Right lobe of liver (tissue), 6 donors: ENCODE measurements around the gene DEPDC7. TPM values are rescaled to one million over a fixed set of nuclear protein-coding genes. Genes with fewer than 3 reads are reported as not detected.

Experiments used
- ATAC-seq, 4 donors: fragments of 200-7000 bp; cut with Tn5 transposase; one replicate each; pipeline ENCODE4 v1.9.1; 2020; ENCODE audit warnings: mild to moderate bottlenecking in 4 of 4, moderate library complexity in 4 of 4
- DNase-seq, 3 donors: peaks; one replicate each; pipeline ENCODE4 v3.0.0-alpha.2; 2020
- H3K27ac ChIP-seq, 3 donors: fragments of 200-600 bp; one replicate each; pipeline ENCODE4 v1.8.0; 2022
- H3K27me3 ChIP-seq, 2 donors: fragments of 200-600 bp; one replicate each; pipeline ENCODE4 v1.8.0; 2022
- H3K36me3 ChIP-seq, 4 donors: fragments of 200-600 bp; sonication (generic) in 1 of 4; one replicate each; pipeline versions ENCODE4 v1.5.1 to v1.8.0; 2017 to 2022; ENCODE audit warnings: control low read depth in 1 of 4
- H3K4me1 ChIP-seq, 4 donors: fragments of 200-600 bp; sonication (generic) in 1 of 4; one replicate each; pipeline versions ENCODE4 v1.5.1 to v1.8.0; 2017 to 2022; ENCODE audit warnings: control low read depth in 1 of 4
- H3K4me3 ChIP-seq, 3 donors: fragments of 200-600 bp; one replicate each; pipeline ENCODE4 v1.8.0; 2022
- H3K9me3 ChIP-seq, 4 donors: fragments of 200-600 bp; sonication (generic) in 1 of 4; one replicate each; pipeline versions ENCODE4 v1.5.1 to v1.8.0; 2017 to 2022; ENCODE audit warnings: control low read depth in 1 of 4
- CTCF ChIP-seq, 4 donors: fragments of 200-600 bp in 3 of 4; fragments of 450-650 bp in 1 of 4; IDR thresholded peaks; one replicate each; pipeline versions ENCODE4 v1.5.1 to v1.8.0; 2016 to 2022; ENCODE audit warnings: antibody characterized with exemption in 4 of 4, mild to moderate bottlenecking in 2 of 4
- POLR2A ChIP-seq: fragments of 450-650 bp; IDR thresholded peaks from one replicate; pipeline ENCODE4 v1.6.1; 2017; ENCODE audit warnings: antibody characterized with exemption, mild to moderate bottlenecking
- WGBS: methylation state at CpG from one replicate; pipeline ENCODE4 v1.1.6; 2018; ENCODE audit warnings: low coverage, low lambda C conversion rate; ENCODE audit not compliant: insufficient coverage; ENCODE audit errors: missing lambda C conversion rate; 5-methylcytosine and 5-hydroxymethylcytosine counted together
- intact Hi-C, 2 donors: fragments of 100-400 bp; cut with DNase I; formaldehyde crosslinking; loops; one replicate each; pipeline versions ENCODE4 v1.11.2 to v1.14.1; 2022
- total RNA-seq, 6 experiments: library from RNA; depleted of rRNA in 2 of 6; stranded (reverse); fragments of >200 nt in 2 of 6; fragmentation: NEBNext Ultra II Directional in 3 of 6; extraction: Animal tissue kit (Norgen Biotek cat#: 25700) in 3 of 6; gene quantifications; one replicate each; pipeline versions ENCODE4 v1.1.0 to v1.2.4, GENCODE V29; 2016 to 2023
- donor health status: DM: no; HTN: yes; CAD: no.
- donor health status: DM: no; HTN: no; CAD: no.
- donor health status: DM: no; HTN: no; CAD: no.
- donor health status: DM: no; HTN: yes; CAD: no.
- donor health status: DM: no; HTN: yes; CAD: no.

DEPDC7 gene
- total RNA-seq, 6 experiments from 2014 or later, result 18.4 to 39.3 (median 30.8) TPM

DNA sequence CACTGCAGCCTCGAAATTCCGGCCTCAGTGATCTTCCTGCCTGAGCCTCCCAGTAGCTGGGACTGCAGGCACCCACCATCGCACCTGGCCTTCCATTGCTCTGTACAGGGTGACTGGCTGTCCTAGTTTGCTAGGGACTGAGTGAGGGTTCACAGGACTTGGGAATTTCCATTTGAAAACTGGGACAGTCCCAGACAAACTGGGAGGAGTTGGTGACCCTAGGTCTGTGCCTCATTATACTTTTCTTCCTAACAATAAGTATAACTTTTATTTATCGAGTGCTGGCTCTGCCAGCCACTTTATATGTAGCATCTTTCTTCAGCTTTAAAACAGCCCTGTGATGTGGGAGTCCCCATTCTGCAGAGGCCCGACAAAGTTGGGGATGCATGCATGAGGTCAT is 49.2 kb downstream of the DEPDC7 start:
- intact Hi-C loops, result loop anchor here (5.0 to 10.0 kb wide), 2 partner anchors 100 to 103 kb away; no protein-coding TSS in a partner anchor
- no peaks in the 10 kb centered on the region for H3K9me3 ChIP-seq
- ATAC-seq, result no peak
- WGBS, result 73% methylated on average over 5 of the region's 5 CpGs
- H3K27ac ChIP-seq, result no peak overlapping the region
- no peak for DNase-seq
- peaks cover 0 to 15% (median 9%) of the 10 kb centered on the region in 4 donors for H3K36me3 ChIP-seq
- H3K27me3 ChIP-seq, result no peaks in the 10 kb centered on the region
- peaks cover 0 to 25% (median 9%) of the 10 kb centered on the region in 4 donors for H3K4me1 ChIP-seq
- TF ChIP-seq CTCF (IDR thresholded peaks at IDR 0.05) (no peak), POLR2A (no peak)
- H3K4me3 ChIP-seq, result no peak overlapping the region

- no peaks in the 10 kb centered on the region for H3K27me3 ChIP-seq
- peak; percentile 90 to 97 (median 94) for TF ChIP-seq CTCF (IDR thresholded peaks at IDR 0.05)
- no peak for TF ChIP-seq POLR2A
- H3K4me3 ChIP-seq, result no peak overlapping the region
- ATAC-seq (peak; percentile 82 to 93 (median 87)), DNase-seq (peak; percentile 75 to 83 (median 80))
- 58% methylated on average over 9 of the region's 22 CpGs for WGBS
- peaks cover 0 to 25% (median 9%) of the 10 kb centered on the region in 4 donors for H3K4me1 ChIP-seq
- no peaks in the 10 kb centered on the region for H3K9me3 ChIP-seq
- intact Hi-C loops, result loop anchor here (5.0 to 10.0 kb wide), 2 partner anchors 101 to 103 kb away; no protein-coding TSS in a partner anchor
- peaks cover 0 to 20% (median 13%) of the 10 kb centered on the region in 4 donors for H3K36me3 ChIP-seq
- H3K27ac ChIP-seq, result no peak overlapping the region
Measured at GRCh38 chr11:33065445-33066178, 49.9 kb downstream of the DEPDC7 start.

GRCh38 chr11:33067294-33067693 is 51.6 kb downstream of the DEPDC7 start:
- DNase-seq (no peak), ATAC-seq (no peak)
- intact Hi-C loops, result loop anchor here (5.0 to 10.0 kb wide), 2 partner anchors 102 to 105 kb away; no protein-coding TSS in a partner anchor
- TF ChIP-seq POLR2A (no peak), CTCF (IDR thresholded peaks at IDR 0.05) (no peak)
- Histone ChIP-seq H3K4me1 (peaks cover 0 to 9% (median under 1%) of the 10 kb centered on the region in 4 donors), H3K9me3 (no peaks in the 10 kb centered on the region), H3K27me3 (no peaks in the 10 kb centered on the region), H3K36me3 (peaks cover 0 to 25% (median 13%) of the 10 kb centered on the region in 4 donors), H3K27ac (no peak overlapping the region), H3K4me3 (no peak overlapping the region)
- WGBS, result no CpG with 5 or more reads among the region's 3 CpGs

DNA sequence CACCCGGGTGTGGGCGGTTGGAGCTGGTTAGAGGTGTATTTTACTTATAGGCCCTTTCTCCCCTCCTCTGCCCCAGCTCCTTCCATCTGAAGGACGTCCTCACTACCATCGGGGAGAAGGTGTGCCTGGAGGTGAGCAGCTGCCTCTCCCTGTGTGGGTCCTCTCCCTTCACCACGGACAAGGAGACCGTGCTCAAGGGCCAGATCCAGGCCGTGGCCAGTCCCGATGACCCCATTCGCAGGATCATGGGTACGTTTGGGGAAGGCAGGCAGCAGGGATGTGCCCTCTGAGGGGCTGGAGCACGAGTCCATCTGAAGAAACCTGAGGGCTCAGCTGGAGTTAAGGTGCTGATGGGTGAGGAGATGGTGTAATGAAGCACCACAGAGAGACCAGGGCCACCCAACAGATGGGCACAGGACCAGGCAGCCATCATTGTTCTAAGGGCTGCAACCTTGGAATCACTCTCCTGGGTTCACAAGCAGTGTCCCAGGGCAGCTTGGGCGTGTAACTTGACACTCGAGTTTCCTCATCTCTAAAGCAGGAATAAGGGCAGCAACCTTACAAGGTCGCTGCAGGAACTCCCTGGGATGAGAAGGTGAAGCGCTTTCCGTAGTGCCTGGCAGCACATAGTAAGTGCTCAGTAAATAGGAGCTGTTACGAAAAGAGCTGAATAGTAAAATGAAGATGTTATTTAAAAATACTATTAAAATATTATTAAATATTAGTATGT is 53.1 kb downstream of the DEPDC7 start:
- no peak for TF ChIP-seq POLR2A
- no peak for TF ChIP-seq CTCF (IDR thresholded peaks at IDR 0.05)
- intact Hi-C loops, result loop anchor here (5.0 to 10.0 kb wide), 2 partner anchors 104 to 106 kb away; no protein-coding TSS in a partner anchor
- H3K9me3 ChIP-seq, result no peaks in the 10 kb centered on the region
- DNase-seq (no peak), ATAC-seq (no peak)
- peaks cover 0 to 5% (median 0%) of the 10 kb centered on the region in 4 donors for H3K4me1 ChIP-seq
- WGBS, result 96% methylated on average over 9 of the region's 17 CpGs
- no peak overlapping the region for H3K4me3 ChIP-seq
- H3K27ac ChIP-seq, result no peak overlapping the region
- H3K27me3 ChIP-seq, result no peaks in the 10 kb centered on the region
- H3K36me3 ChIP-seq, result peaks cover 0 to 40% (median 18%) of the 10 kb centered on the region in 4 donors
